HG03378 (cell line): Measurements from ENCODE around the gene STAB1.

Experiments used
- ATAC-seq: cut with Tn5 transposase; IDR thresholded peaks from one replicate; pipeline ENCODE4 v1.9.1; 2021; ENCODE audit warnings: mild to moderate bottlenecking, moderate library complexity; ENCODE audit not compliant: unreplicated experiment

STAB1 gene

GRCh38 chr3:52483577-52484381 lies 11.4 kb upstream of the STAB1 start:
- ATAC-seq: no peak

- ATAC-seq: no peak
Measured at GRCh38 chr3:52484680-52485461, 10.3 kb upstream of the STAB1 start.

GRCh38 chr3:52487050-52487787 lies 7.9 kb upstream of the STAB1 start:
- no peak for ATAC-seq

GRCh38 chr3:52487788-52488691 lies 7.1 kb upstream of the STAB1 start:
- ATAC-seq: no peak

GRCh38 chr3:52488746-52489145 lies 6.4 kb upstream of the STAB1 start:
- ATAC-seq: no peak

- no peak for ATAC-seq
Measured at GRCh38 chr3:52489453-52489852, 5.7 kb upstream of the STAB1 start.

GRCh38 chr3:52490035-52490938 lies 4.9 kb upstream of the STAB1 start:
- no peak for ATAC-seq

GRCh38 chr3:52490939-52491526 lies 4.1 kb upstream of the STAB1 start:
- no peak for ATAC-seq

GRCh38 chr3:52492059-52492458 lies 3.1 kb upstream of the STAB1 start:
- no peak for ATAC-seq

GRCh38 chr3:52493232-52494017 lies 1.7 kb upstream of the STAB1 start:
- no peak for ATAC-seq

GRCh38 chr3:52494445-52494844 lies 693 bp upstream of the STAB1 start:
- no peak for ATAC-seq

GRCh38 chr3:52495777-52496602 lies 852 bp downstream of the STAB1 start:
- ATAC-seq: no peak

- ATAC-seq: no peak
Measured at GRCh38 chr3:52498137-52499054, 3.3 kb downstream of the STAB1 start.

- no peak for ATAC-seq
Measured at GRCh38 chr3:52501046-52501445, 5.9 kb downstream of the STAB1 start.

GRCh38 chr3:52502001-52502400 lies 6.9 kb downstream of the STAB1 start:
- no peak for ATAC-seq

GRCh38 chr3:52502808-52503350 lies 7.7 kb downstream of the STAB1 start:
- no peak for ATAC-seq
